GM18517 (cell line): Measurements from ENCODE around the gene OR4A16.

Experiments used
- ATAC-seq: cut with Tn5 transposase; IDR thresholded peaks from one replicate; pipeline ENCODE4 v1.9.1; 2021; ENCODE audit warnings: mild to moderate bottlenecking, moderate library complexity; ENCODE audit not compliant: unreplicated experiment

OR4A16 gene

GRCh38 chr11:55342901-55343300 is at the start of gene OR4A16:
OR4A16 (plus strand) TSS chr11:55343201; CDS start chr11:55343201, 0 bp downstream.
- ATAC-seq = no peak

GRCh38 chr11:55324500-55324899 is 18.5 kb upstream of the OR4A16 start:
- ATAC-seq = no peak

GRCh38 chr11:55345306-55345705 is 2.3 kb downstream of the OR4A16 start:
- ATAC-seq = no peak

GRCh38 chr11:55349032-55349431 is 6.0 kb downstream of the OR4A16 start:
- no peak for ATAC-seq

- ATAC-seq = no peak
Observed at GRCh38 chr11:55357560-55358184, 14.7 kb downstream of the OR4A16 start.

- ATAC-seq = no peak
Observed at GRCh38 chr11:55367674-55368073, 24.7 kb downstream of the OR4A16 start, which contains the start of gene OR4A15. OR4A15 (plus strand) TSS chr11:55367974; CDS start chr11:55367974, 0 bp downstream.
